HG03558 (cell line): ENCODE results near the gene PHACTR3.

Experiments
- ATAC-seq: cut with Tn5 transposase; IDR thresholded peaks from one replicate; pipeline ENCODE4 v1.9.1; 2021; ENCODE audit warnings: moderate number of reproducible peaks; ENCODE audit not compliant: unreplicated experiment; ENCODE audit errors: extremely low read depth

PHACTR3 gene

DNA sequence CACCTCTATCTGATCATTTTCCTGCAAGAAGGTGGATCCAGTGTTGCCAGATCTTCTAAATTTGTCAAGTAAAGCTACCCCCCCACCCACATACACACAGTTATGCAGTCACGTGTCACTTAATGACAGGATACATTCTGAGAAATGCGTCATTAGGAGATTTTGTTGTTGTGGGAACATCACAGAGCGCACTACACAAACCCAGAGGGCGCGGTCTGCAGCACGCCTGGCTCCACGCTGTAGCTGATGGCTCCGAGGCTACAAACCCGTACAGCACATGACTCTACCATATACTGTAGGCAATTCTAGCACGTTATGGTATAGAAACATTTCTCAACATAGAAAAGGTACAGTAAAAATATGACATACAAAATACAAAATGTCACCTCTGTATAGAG is 202.2 kb downstream of the PHACTR3 start:
- no peak for ATAC-seq

DNA sequence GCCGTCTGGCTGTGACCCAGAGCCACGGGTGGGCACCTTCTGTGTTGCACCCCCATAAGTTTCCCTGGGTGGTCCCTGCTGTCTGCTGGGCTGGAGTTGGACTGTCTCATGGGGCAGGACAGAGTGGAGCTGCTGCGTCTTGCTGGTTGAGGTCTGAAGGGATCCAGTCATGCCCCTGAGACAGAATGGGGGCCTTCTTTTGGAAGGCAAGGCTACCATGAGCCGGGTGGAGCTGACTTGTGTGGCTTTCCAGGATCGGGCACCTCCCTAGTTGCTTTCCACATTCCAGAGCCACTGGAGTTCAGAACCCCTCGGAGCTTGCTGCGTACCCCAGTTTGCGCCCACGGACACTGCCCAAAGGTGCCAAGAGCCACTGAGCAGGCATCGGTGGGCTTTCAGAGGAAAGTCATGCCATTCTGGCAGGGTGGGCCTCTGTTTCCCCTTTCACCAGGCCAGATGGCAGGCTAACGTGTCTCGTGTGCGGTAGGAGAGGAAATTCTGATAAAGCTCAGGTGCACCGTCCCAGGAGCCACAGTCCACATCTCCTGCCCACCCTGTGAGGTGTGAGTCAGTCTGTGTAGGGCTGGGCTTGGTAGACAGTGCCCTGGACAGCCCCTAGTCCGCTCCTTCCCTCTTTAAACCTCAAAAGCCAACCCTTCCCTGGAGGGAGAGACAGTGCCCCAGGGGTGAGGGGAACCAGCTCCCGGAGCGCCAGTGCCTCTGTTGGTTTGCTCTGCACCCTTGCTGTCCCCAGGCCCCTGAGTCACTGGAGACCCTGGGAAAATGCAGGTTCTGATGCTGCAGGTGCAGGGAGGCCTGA is 203.8 kb downstream of the PHACTR3 start:
- no peak for ATAC-seq

DNA sequence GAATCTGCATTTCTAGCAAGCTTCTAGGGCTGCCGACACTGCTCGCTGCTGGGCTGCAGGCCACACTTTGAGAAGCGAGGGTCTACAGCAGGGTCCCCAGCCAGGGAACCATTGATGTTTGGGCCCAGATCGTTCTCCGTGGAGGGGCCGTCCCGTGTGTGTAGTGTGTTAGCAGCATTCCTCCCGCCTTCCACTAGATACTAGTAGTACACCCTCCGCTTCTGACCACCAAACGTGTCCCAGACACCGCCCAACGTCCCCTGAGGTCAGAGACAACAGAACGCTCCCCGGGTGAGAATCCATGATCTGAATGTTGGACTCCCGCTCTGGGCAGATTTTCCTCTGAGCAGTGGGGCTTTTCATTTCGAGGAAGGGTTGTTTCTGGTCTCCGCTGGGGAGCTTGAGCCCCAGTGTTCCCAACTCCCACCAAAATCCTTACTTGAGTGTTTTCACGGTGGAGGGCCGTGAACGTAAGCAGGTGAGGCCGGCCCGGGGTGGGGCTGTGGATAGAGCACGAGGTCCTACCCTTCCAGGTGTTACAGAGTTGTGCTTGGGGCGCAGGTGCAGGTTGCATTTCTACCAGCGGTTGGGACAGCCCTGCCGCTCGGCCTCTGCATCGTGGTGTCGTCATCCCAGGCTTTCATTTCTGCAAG is 204.5 kb downstream of the PHACTR3 start:
- ATAC-seq: no peak

DNA sequence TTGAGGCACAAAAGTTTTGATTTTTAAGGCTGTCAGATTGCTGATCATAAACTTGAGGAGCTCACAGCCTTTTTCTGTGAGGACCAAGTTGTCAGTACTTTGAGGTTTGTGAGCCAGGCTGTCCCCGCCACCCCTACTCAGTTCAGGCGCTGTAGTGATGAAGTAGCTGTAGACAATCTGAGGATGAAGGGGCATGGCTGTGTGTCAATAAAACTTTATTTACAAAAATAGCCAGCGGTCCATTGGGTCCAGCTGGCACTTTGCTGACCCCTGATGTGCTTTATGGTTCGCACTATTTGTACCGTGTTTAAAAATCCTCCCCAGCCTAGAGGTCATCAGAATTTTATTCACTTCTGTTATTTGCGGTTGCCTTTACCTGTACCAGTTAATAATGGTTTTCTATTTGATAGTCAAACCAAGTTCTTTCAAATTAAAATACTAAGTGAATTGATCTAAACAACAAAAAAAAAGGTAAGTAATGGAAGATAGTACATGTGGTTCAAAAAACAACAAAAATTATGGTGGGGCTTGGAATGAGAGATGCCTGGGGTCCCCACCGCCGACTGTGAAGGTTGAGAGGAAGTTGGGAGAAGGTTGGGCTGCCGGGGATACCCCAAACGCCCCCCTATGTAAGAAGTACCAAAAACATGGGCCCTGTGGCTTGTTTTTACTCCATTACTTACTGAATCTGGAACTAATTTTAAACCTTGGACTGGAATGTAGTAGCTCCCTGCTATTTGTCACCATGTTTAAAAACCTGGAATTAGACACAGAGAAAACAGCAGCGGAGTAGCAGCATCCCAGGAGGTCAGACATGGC is 205.5 kb downstream of the PHACTR3 start:
- no peak for ATAC-seq

DNA sequence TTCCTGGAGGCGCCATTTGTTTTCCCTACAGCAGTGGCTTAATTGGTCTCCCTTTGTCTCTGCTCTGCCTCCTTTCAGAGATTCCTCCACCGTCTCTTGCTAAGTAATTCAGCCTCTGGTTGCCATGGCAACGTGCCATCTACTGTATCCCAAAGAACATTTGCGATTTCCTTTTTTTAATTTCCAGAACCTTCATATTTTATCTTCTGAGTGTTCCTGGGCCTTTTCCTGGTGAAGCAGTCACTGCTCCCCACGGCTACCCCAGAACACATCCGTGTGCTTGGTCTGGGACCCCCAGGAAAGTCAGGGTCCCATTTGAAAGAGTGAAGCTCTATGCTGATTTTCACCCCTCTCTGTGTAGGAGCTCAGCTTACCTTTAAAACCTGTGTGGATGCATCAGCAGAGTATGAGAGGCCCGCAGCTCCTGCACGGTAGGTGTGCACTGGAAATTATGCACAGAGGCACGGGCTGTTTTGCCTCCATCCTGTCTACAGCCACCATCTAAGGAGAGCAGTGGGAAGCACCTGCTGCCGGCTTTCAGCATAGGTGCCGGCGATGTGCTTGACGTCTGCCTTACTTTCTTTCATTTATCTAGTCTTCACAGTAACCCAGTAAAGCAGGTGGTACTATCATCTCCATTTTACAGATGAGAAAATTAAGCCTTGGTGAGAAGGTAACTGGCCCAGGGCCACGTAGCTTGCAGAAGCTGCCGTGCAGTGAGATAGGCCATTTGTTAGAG is 206.3 kb downstream of the PHACTR3 start:
- ATAC-seq: no peak

DNA sequence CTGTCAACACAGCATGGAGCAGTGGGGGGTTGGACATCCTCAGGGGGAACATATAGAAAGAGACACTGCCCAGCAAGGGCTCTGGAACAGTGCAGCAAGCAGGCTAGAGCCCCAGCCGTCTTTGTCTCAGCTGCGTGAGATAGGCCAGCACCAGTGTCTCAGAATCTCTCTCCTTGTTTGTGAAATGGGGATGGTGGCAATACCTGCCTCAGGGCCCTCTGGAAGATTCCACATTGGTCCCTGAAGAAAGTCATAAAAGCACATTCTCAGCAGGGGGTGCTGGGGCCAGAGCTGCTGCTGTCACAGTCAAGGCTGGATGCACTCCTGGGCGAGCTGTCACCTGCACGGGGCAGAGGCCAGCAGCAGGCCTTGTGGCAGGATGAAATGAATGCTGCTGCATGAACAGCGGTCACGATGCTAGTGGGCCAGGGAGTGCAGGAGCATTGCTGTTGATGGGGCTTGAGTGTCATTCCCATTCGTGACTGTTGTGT is 207.4 kb downstream of the PHACTR3 start:
- ATAC-seq: no peak

DNA sequence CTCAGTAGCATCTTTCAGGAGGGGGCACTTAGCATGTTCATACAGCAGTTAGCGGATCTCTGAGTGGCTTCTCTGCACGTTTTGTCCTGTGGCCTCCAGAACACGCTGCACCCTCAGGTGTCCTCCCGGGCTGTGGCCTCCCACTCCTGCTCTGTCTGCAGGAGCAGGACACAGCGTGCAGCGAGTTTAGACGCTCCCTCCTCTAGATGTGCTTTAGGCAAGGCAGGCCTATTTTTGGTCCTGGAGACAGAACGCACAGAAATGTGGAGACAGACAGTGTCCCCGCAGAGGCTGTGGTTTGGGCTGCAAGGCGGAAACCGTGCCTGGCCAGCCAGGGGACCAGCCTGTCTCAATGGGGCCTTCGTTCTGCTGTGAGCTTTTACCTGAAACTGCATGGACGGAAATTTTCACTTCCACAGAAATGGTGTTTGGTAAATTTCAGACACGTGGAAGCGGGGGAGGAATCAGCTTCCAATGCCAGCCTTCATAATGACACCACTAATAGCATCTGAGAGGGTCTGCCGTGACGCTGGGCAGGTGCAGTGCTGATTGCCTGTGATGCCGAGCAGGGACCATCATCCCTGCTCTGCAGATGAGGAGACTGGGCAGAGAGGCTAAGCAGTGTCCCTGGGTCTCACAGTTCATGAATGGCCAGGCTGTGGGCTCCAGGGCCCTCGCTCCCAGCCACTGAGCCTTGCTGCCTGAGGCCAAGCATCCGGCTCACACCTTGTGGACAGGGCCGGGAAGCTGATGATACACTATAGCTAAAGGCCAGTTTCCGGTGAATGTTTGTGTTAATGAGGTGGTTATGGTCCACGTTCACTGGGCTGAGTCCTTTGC is 208.2 kb downstream of the PHACTR3 start:
- no peak for ATAC-seq

DNA sequence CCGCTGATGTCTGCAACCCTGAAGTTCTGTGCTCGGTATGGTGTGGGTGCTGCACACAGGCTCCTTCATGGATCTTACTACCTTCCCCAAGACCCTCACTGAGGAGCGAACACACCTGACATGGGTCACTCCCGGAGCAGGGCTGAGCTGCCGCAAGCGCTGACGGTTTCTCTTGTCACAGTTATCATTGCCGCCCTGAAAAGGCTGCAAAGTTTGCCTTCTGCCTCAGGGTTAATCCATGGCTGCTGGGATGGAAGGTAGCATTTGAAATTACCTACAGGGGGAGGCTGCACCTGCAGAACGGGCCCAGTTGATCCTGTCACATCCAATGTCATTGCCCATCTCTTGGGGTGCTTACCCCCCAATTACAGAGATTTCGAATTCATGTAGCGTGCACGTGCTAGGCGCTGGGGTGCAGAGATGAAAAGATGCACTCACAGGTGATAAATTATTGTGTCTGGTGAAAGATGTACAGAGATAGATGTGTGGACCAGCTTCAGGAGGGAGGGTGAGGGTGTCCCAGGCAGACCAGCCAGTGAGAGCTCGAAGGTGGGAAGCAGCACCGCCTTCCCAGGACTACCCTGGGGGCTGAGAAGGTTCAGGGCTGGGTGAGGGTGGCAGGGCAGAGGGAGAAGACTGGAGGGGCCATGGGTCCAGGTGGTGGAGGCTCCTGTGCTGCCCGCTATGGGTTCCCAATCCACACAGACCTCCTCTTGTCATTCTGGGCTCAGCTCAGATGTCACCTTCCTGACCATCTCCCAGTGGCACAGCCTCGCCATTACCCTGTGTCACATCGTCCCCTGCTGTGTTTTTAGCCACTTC is 209.0 kb downstream of the PHACTR3 start:
- no peak for ATAC-seq

DNA sequence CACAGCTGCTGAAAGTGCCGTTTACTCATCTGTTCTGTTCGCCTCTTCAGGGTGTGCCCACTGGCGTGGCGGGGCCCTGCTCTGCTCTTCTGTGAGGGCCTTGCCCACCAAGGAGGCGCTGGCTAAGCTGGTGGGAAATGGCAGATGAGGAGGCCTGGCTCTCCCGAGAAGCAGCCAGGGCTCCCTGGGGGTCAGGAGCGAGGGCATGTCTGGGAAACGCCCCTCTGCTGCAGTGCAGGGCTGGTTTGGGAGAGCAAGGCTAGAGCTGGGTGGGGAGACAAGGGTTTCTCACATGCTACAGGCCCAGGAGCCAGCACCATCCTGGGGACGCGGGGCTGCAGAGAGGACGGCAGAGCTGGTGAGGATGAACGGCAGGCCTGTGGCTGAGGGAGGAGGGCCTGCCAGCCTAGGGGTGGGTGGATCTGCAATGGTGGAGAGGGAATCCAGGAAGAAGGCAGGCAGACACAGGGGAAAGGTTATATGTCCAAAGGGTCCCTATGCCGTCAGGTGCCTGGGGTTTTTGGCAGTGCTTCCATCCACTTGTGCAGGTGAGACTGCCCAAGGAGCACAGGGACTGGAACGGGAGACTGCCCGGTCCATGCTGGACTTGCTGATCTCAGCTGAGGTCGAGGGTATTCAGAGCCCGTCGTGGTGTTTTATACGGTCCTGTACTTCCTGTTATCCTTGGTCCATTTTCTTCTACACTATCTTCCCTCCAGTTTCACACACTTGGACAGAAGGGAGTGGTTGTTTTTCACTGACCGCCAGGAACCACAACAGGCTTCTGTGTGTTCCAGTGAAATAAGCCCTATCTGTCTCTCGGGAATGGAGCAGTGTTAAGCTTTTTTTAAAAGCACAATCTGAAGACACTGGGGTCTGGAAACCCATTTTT is 209.9 kb downstream of the PHACTR3 start:
- ATAC-seq: no peak

DNA sequence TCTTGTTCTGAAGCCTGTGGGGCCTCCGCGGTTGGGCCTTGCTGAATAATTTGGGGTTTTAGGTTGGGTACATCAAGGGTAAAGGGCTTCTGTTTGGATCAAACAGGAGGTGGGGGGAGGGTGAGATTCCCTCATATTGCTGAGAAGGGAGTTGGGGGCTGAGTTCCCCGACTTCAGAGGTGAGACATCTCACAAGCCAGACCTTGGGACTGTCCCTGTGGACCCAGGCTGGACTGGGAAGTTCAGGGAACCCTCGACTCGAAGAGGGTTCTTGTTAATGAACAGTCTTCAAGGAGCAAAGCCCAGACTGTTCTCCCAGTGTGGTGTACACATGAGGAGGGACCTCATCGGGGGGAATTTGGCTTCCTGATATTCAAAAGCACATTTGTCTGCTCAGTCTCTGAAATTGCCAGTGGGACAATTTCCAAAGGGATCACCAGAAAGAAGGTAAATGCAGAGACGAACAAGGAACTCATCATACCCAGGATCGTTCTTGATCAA is 210.6 kb downstream of the PHACTR3 start:
- no peak for ATAC-seq

DNA sequence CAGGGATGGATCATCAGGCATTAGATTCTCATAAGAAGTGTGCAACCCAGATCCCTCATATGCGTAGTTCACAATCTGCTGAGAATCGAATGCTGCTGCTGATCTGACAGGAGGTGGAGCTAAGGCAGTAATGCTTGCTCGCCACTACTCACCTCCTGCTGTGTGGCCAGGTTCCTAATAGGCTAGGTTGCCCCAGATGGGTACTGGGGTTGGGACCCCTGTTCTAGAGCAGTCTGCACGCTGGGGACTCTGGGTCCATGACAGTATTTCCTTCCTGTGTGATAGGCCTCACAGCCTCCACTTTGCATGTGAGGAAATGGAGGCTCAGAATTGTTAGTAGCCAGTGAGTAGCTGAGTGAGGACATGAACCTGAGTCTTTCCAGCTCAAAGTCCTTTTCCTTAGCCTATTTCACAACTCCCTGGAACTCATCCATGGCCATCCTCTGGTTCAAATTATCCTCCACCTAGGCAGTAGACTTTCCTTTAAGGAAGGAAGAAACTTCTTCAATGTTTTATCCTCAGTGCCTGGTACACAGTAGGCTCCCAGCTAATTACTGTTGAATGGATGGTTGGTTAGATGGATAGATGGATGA is 211.9 kb downstream of the PHACTR3 start:
- ATAC-seq: no peak

DNA sequence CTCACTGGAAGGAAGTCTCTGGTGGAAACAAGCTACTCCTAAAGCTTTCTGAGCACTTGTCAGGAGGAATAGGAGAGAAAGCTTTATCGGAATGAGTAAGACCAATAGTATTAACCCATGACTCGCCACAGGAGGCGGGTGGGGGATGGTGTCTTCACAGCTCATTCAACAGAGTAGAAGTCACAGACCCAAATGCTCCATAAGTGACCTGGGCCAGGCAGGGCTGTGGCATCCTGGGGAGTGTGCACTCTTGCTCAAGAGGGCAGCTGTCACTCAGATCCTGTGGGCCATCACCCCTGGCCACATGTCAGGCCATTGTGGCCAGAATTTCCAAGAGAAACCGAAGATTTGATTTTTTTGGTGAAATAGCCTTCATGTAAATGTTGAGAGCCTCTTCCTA is 213.1 kb downstream of the PHACTR3 start:
- no peak for ATAC-seq

DNA sequence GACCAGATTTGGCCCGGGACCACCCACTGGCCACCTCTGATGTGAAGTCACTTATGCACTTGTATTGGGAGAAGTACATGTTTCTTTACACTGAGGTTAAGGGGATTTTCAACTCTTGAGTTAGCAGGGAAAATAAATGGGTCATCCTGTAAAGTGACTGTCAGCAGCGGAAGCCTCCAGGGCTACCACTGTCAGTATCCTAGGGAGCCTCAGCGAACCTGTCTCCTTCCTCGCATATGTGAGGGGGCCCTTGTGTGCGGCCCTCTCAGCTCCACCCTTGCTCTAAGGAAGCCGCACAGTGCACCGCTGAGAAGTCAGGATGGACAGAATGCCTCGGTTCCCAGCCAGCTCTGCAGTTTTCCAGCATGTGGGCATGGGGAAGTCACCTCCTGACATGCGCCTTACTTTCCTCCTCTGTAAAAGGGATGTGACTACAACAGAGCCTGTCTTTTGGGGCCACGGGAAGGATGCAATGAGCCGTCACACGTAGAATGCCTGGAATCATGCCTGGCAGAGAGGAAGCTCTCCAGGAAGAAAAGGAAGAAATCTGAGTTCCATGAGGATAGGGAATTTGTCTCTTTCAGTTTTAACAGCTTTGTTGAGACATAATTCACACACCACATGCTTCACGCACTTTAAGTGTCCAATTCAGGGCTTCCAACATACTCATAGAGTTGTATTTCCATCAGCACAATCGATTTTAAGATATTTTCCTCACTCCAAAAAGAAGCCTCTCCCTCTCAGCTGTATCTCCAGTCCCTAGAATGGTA is 213.7 kb downstream of the PHACTR3 start:
- no peak for ATAC-seq

DNA sequence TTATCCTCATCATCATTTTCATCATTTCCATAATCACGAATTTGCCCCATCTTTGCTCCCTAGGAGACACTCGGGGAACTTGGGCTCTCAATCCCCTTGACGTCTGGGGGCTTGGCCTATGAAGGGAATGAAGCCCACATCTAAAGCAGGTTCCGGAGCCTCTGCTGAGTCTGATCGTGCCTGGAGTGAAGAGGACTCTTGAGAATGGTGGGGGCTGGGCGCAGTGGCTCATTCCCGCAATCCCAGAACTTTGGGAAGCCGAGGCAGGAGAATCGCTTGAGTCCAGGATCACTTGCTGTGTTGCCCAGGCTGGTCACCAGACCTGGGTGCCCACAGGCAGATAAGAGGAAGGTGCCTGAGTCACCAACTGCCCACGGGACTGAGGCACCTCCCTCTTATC is 214.6 kb downstream of the PHACTR3 start:
- no peak for ATAC-seq

DNA sequence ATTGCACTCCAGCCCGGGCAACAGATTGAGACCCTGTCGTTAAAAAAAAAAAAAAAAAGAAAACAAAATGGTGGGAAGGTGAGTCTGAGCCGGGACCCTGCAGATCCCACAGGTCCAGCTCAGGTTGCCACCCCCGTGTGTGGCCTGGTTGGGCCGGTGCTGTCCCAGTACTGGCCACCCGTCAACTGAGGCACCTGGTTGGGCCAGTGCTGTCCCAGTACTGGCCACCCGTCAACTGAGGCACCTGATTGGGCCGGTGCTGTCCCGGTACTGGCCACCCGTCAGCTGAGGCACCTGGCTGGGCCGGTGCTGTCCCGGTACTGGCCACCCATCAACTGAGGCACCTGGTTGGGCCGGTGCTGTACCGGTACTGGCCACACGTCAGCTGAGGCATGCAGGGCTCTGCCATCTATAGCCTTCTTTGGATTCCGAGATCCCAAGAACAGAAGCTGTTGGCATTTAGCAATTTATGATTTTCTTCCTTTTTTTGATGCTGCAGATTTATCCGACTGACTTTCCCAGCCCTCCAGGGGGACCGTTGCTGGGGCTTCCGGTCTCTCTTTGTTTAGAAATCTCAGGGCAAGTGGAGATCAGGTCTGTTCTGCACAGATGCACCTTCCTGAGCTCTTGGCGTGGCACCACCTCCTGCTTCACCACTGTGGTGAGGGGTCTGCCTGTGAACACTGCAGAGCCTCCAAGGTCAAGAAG is 215.3 kb downstream of the PHACTR3 start:
- ATAC-seq: no peak
